ENCODE results near the gene ZC3H7B.

DNA sequence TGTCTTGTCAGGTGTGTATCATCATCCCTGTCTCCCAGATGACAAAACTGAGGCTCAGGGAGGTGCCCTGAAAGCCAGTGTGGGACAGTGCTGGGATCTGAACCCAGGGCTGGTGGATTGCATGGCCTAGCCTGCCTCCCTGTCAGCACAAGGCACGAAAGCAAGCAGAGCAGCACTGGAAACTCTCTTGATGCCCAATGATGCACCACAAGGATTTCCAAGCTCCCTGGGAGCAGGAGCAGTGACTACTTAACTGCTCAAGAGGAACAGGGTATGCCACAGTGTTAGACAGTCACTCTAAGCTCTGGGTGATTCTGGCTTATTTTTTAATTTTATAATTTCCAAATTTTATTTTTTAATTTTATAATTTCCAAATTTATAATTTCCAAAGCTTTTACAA, 9.0 kb downstream of the ZC3H7B start:
- TF ChIP-seq POLR2A (IDR thresholded peaks at IDR 0.05) = no peak
- no peak for TF ChIP-seq CTCF (IDR thresholded peaks at IDR 0.05)

Data from prostate gland (tissue), 2 donors.